PC-9 (cell line): Measurements from ENCODE around the gene IL1R2. TPM values are rescaled to one million over a fixed set of nuclear protein-coding genes. Genes with fewer than 3 reads are reported as not detected.
A peak's percentile ranks its signal among the peaks of the same experiment; 100 is the strongest.

Source experiments
- BruUV-seq: library from RNA; stranded (reverse); fragments of 400-500 nt; replicated peaks from 2 replicates; lab custom pipeline; 2021; lab: Mats Ljungman, UMichigan
- CTCF ChIA-PET: fragments of 300-600 bp; sonication (Branson Sonifier 250); formaldehyde crosslinking; loops from one replicate; lab custom pipeline; 2022; ENCODE audit warnings: antibody characterized with exemption; lab: Charles Lee
- POLR2A ChIA-PET: fragments of 300-600 bp; sonication (Branson Sonifier 250); formaldehyde crosslinking; loops from one replicate; lab custom pipeline; 2022; ENCODE audit warnings: antibody characterized with exemption; ENCODE audit not compliant: unreplicated experiment; lab: Charles Lee
- DNase-seq, 2 experiments: peaks; one replicate each; pipeline versions ENCODE4 v3.0.0 to v3.0.0-alpha.2; 2015 to 2022; ENCODE audit warnings: mixed read lengths in 1 of 2
- H2AFZ ChIP-seq: fragments of 200-600 bp; sonication (generic); 2 replicates; pipeline ENCODE4 v1.8.1; 2017; ENCODE audit warnings: antibody characterized with exemption
- H3F3A ChIP-seq: fragments of 200-600 bp; sonication (generic); 2 replicates; pipeline ENCODE4 v1.8.1; 2017; ENCODE audit warnings: antibody characterized with exemption, mild to moderate bottlenecking, low read depth; ENCODE audit not compliant: insufficient read depth
- H3K27ac ChIP-seq: fragments of 200-600 bp; sonication (generic); 2 replicates; pipeline ENCODE4 v1.6.1; 2016; ENCODE audit warnings: mixed run types
- H3K27me3 ChIP-seq: fragments of 200-600 bp; sonication (generic); 2 replicates; pipeline ENCODE4 v1.6.1; 2016; ENCODE audit warnings: low read depth, mixed run types; ENCODE audit not compliant: insufficient read depth
- H3K36me3 ChIP-seq: fragments of 200-600 bp; sonication (generic); 2 replicates; pipeline ENCODE4 v1.6.1; 2016; ENCODE audit warnings: low read depth, mixed run types
- H3K4me1 ChIP-seq: fragments of 200-600 bp; sonication (generic); replicated peaks from 2 replicates; pipeline ENCODE4 v1.6.1; 2016; ENCODE audit warnings: mixed run types; ENCODE audit not compliant: insufficient read depth
- H3K4me2 ChIP-seq: fragments of 200-600 bp; sonication (generic); 2 replicates; pipeline ENCODE4 v1.6.1; 2017; ENCODE audit warnings: mixed run types
- H3K4me3 ChIP-seq: fragments of 200-600 bp; sonication (generic); 2 replicates; pipeline ENCODE4 v1.6.1; 2016; ENCODE audit warnings: mixed run types
- H3K79me2 ChIP-seq: fragments of 200-600 bp; sonication (generic); 2 replicates; pipeline ENCODE4 v1.6.1; 2017; ENCODE audit warnings: low read depth, mixed run types
- H3K9me2 ChIP-seq: fragments of 200-600 bp; sonication (generic); 2 replicates; pipeline ENCODE4 v1.8.1; 2017; ENCODE audit warnings: mild to moderate bottlenecking; ENCODE audit not compliant: insufficient read depth
- H3K9me3 ChIP-seq: fragments of 200-600 bp; sonication (generic); 2 replicates; pipeline ENCODE4 v1.8.1; 2016; ENCODE audit warnings: low read depth; ENCODE audit not compliant: insufficient read depth
- H4K20me1 ChIP-seq: fragments of 200-600 bp; sonication (generic); 2 replicates; pipeline ENCODE4 v1.8.1; 2017; ENCODE audit not compliant: insufficient read depth
- EZH2 ChIP-seq: fragments of 200-600 bp; sonication (generic); IDR thresholded peaks from 2 replicates; pipeline ENCODE4 v1.8.0; 2017; ENCODE audit warnings: antibody characterized with exemption, low read depth
- intact Hi-C: fragments of 100-400 bp; cut with micrococcal nuclease; formaldehyde crosslinking; loops from one replicate; pipeline ENCODE4 v1.10.0; 2022; ENCODE audit not compliant: unreplicated experiment
- total RNA-seq: library from RNA; stranded (reverse); gene quantifications from 2 replicates; pipeline ENCODE4 v1.2.3, GENCODE V29; 2021
- TF ChIP-seq, protein P1 (sequence below): fragments of 200-600 bp; sonication (generic); conservative IDR thresholded peaks from 2 replicates; pipeline ENCODE4 v1.6.1; 2017; ENCODE audit warnings: mixed run types, antibody characterized with exemption, mild to moderate bottlenecking, moderate library complexity

Gene IL1R2
- total RNA-seq, 1 experiment from 2014 or later = 3.8 TPM

DNA sequence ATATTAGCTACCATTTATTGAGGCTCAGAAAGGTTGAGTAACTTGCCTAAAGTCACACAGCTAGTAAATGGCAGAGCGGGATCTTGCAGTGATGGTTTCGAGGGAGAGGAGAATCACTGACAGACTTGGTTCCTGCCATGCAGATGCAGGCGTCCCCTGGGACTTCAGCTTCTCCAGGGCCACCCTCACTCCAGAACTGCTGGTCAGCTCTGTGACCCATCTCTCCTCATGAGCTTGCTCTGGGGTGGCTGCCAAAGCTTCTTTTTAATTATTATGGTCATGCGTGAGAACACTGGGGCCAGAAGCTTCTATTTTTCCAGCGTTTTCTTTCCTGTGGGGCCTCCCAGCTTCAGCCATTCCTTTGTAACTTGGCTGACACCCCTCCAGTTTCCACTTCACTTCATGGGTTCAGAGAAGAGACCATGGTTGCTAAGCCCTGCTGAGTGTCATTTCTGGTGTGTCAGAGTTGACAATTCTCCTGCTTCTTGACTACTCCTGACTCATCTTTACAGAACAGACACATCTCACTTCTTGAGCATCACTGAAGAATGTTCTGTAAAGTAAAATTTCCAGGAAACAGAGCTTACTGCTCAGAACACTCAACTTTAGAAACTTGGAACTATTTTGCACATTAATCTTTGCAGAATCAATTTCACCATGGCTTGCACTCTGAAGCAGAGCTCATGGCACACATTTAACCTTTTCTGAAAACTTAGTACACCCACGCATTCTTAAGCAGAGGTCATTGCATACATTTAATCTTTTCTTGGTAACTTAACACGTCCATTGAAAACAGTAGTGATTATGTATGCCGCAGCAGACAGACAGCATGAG is 70.4 kb downstream of the IL1R2 start:
- Histone ChIP-seq H3F3A (peaks cover 15% of the 10 kb centered on the region; the same call in 1 of the 2 replicates), H3K36me3 (no peaks in the 10 kb centered on the region), H3K4me3 (no peak overlapping the region), H3K4me1 (peaks cover 45% of the 10 kb centered on the region), H4K20me1 (no peaks in the 10 kb centered on the region), H3K4me2 (no peak overlapping the region), H3K27ac (no peak overlapping the region), H2AFZ (no peak overlapping the region), H3K27me3 (no peaks in the 10 kb centered on the region), H3K9me2 (no peaks in the 10 kb centered on the region), H3K79me2 (no peaks in the 10 kb centered on the region), H3K9me3 (no peaks in the 10 kb centered on the region)
- TF ChIP-seq EZH2 = no peak
- TF ChIP-seq, protein P1, sequence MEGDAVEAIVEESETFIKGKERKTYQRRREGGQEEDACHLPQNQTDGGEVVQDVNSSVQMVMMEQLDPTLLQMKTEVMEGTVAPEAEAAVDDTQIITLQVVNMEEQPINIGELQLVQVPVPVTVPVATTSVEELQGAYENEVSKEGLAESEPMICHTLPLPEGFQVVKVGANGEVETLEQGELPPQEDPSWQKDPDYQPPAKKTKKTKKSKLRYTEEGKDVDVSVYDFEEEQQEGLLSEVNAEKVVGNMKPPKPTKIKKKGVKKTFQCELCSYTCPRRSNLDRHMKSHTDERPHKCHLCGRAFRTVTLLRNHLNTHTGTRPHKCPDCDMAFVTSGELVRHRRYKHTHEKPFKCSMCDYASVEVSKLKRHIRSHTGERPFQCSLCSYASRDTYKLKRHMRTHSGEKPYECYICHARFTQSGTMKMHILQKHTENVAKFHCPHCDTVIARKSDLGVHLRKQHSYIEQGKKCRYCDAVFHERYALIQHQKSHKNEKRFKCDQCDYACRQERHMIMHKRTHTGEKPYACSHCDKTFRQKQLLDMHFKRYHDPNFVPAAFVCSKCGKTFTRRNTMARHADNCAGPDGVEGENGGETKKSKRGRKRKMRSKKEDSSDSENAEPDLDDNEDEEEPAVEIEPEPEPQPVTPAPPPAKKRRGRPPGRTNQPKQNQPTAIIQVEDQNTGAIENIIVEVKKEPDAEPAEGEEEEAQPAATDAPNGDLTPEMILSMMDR = no peak
- ChIA-PET POLR2A (interaction anchor here (0.6 kb wide), 1 partner anchor 27 kb away, joined by 3 read pairs; no protein-coding TSS in a partner anchor), CTCF (interaction anchor here (0.6 kb wide), 1 partner anchor 253 kb away, joined by 3 read pairs; no protein-coding TSS in a partner anchor)
- no TSS peak for BruUV-seq
- no peak for DNase-seq
- intact Hi-C loops = no loop called here

DNA sequence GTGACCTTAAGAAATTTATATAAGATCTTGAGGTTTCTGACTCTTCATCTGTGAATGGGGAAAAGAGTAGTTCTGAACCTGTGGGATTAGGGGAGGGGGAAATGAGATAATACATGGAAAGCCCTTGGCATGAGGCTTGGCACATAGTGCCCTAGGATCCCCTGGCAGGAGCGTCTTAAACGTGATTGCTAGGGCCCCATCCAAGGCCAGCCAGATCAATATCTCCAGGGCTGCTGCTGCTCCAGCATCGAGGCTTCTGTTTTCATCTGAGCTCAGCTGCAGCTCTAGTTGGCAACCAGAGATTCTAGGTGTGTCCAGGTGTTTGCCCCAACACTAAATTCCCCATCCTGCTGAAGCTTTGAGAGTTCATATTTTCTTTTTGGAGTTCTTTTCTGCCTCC is 71.0 kb downstream of the IL1R2 start:
- no peak overlapping the region for H2AFZ ChIP-seq
- peaks cover 15% of the 10 kb centered on the region; the same call in 1 of the 2 replicates for H3F3A ChIP-seq
- intact Hi-C loops = no loop called here
- H3K9me2 ChIP-seq = no peaks in the 10 kb centered on the region
- H3K4me2 ChIP-seq = no peak overlapping the region
- H3K4me3 ChIP-seq = no peak overlapping the region
- no peaks in the 10 kb centered on the region for H4K20me1 ChIP-seq
- peak overlapping the region; percentile 82; the same call in 1 of the 2 replicates for H3K27ac ChIP-seq
- ChIA-PET POLR2A (no interaction called here), CTCF (no interaction called here)
- no peaks in the 10 kb centered on the region for H3K9me3 ChIP-seq
- H3K79me2 ChIP-seq = no peaks in the 10 kb centered on the region
- peaks cover 45% of the 10 kb centered on the region for H3K4me1 ChIP-seq
- no peak for DNase-seq
- TF ChIP-seq, protein P1 = no peak
- no peak for TF ChIP-seq EZH2
- no peaks in the 10 kb centered on the region for H3K27me3 ChIP-seq
- BruUV-seq = no TSS peak
- H3K36me3 ChIP-seq = no peaks in the 10 kb centered on the region

DNA sequence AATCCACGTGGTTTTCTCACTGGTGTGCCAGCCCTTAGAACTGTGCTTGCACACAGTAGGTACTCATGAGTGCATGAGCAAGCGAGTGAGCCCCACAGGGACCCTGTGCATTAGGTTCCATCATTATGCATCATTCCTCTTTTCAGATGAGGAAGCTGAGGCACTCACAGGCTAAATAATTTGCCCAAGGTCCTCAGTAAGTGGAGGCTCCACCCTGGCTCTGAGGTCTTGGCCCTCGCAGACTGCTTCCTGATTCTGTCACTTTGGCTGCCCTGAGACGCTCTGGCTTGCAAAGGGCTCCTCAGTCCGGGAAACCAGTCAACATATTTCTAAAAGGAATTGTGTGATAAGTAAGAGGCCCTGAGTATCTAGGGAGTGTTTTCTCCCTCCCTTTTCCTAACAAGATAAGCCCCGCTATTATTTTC is 71.7 kb downstream of the IL1R2 start:
- DNase-seq = peak; percentile 46 to 50
- no TSS peak for BruUV-seq
- no peaks in the 10 kb centered on the region for H3K79me2 ChIP-seq
- H3K27me3 ChIP-seq = no peaks in the 10 kb centered on the region
- peak overlapping the region; percentile 82 for H3K27ac ChIP-seq
- no peak for TF ChIP-seq EZH2
- TF ChIP-seq, protein P1 = no peak
- peaks cover 45% of the 10 kb centered on the region for H3K4me1 ChIP-seq
- intact Hi-C loops = no loop called here
- peaks cover 15% of the 10 kb centered on the region; the same call in 1 of the 2 replicates for H3F3A ChIP-seq
- POLR2A ChIA-PET = interaction anchor here (0.5 kb wide), 1 partner anchor 19 kb away, joined by 4 read pairs; no protein-coding TSS in a partner anchor
- H3K9me2 ChIP-seq = no peaks in the 10 kb centered on the region
- no peaks in the 10 kb centered on the region for H4K20me1 ChIP-seq
- no peak overlapping the region for H2AFZ ChIP-seq
- H3K4me2 ChIP-seq = peak overlapping the region; percentile 73
- H3K9me3 ChIP-seq = no peaks in the 10 kb centered on the region
- no peaks in the 10 kb centered on the region for H3K36me3 ChIP-seq
- no peak overlapping the region for H3K4me3 ChIP-seq
- CTCF ChIA-PET = interaction anchor here (0.6 kb wide), 1 partner anchor 645 kb away, joined by 7 read pairs; no protein-coding TSS in a partner anchor
